HG02571 (cell line): ENCODE results near the gene USP49.

ENCODE experiments used
- ATAC-seq: cut with Tn5 transposase; IDR thresholded peaks from one replicate; pipeline ENCODE4 v1.9.1; 2021; ENCODE audit warnings: mild to moderate bottlenecking, moderate library complexity; ENCODE audit not compliant: unreplicated experiment

USP49 gene

GRCh38 chr6:41877051-41877680 lies 18.0 kb downstream of the USP49 start:
- no peak for ATAC-seq

GRCh38 chr6:41874741-41875140 lies 20.4 kb downstream of the USP49 start:
- no peak for ATAC-seq

- ATAC-seq, result no peak
Measured at GRCh38 chr6:41872147-41872546, 23.0 kb downstream of the USP49 start.

- ATAC-seq, result no peak
Measured at GRCh38 chr6:41871691-41872090, 23.5 kb downstream of the USP49 start.

- ATAC-seq, result no peak
Measured at GRCh38 chr6:41859356-41859755, 35.8 kb downstream of the USP49 start.

GRCh38 chr6:41858703-41859102 lies 36.5 kb downstream of the USP49 start:
- ATAC-seq, result no peak

GRCh38 chr6:41850861-41851260 lies 44.3 kb downstream of the USP49 start:
- ATAC-seq, result no peak

- no peak for ATAC-seq
Measured at GRCh38 chr6:41846666-41847237, 48.4 kb downstream of the USP49 start.

GRCh38 chr6:41843178-41843577 lies 52.0 kb downstream of the USP49 start:
- no peak for ATAC-seq

- ATAC-seq, result no peak
Measured at GRCh38 chr6:41840326-41840725, 54.8 kb downstream of the USP49 start.

- no peak for ATAC-seq
Measured at GRCh38 chr6:41836660-41837052, 58.5 kb downstream of the USP49 start.

- ATAC-seq, result no peak
Measured at GRCh38 chr6:41836022-41836659, 59.0 kb downstream of the USP49 start.

GRCh38 chr6:41832263-41832662 lies 62.9 kb downstream of the USP49 start:
- no peak for ATAC-seq

GRCh38 chr6:41826343-41827022 lies 68.7 kb downstream of the USP49 start:
- no peak for ATAC-seq

- no peak for ATAC-seq
Measured at GRCh38 chr6:41824571-41825569, 70.3 kb downstream of the USP49 start.

GRCh38 chr6:41823178-41823577 lies 72.0 kb downstream of the USP49 start:
- no peak for ATAC-seq

- no peak for ATAC-seq
Measured at GRCh38 chr6:41822021-41822420, 73.2 kb downstream of the USP49 start.

GRCh38 chr6:41821266-41821665 lies 73.9 kb downstream of the USP49 start:
- no peak for ATAC-seq

- ATAC-seq, result no peak
Measured at GRCh38 chr6:41818271-41819054, 76.7 kb downstream of the USP49 start.

GRCh38 chr6:41815587-41815986 lies 79.6 kb downstream of the USP49 start:
- no peak for ATAC-seq
